Activated CD8-positive, alpha-beta T cell treated with anti-CD3 and anti-CD28 coated beads, Interleukin-2, amount 10 ng/mL, durations not matched to agents 7 days and 5 days (primary cell): ENCODE data around the gene SHKBP1. TPM values are rescaled to one million over a fixed set of nuclear protein-coding genes. Genes with fewer than 3 reads are reported as not detected.
"Not testable (repeated sequence)": the region's sequence is repeated elsewhere in the genome, so short reads cannot be mapped to it uniquely, and the experiment has no call there.

ENCODE experiments used
- ATAC-seq: fragments of 150-1000 bp; cut with Tn5 transposase; one replicate; pipeline ENCODE4 v1.10.0; 2021; ENCODE audit warnings: moderate library complexity
- CTCF ChIA-PET: fragments of 350-600 bp; sonication (Branson Sonifier 250); formaldehyde crosslinking; loops from one replicate; lab custom pipeline; 2021; ENCODE audit warnings: antibody characterized with exemption; lab: Charles Lee
- POLR2A ChIA-PET: fragments of 350-600 bp; sonication (Branson Sonifier 250); formaldehyde crosslinking; loops from one replicate; lab custom pipeline; 2021; ENCODE audit warnings: antibody characterized with exemption; lab: Charles Lee
- DNase-seq: peaks from one replicate; pipeline ENCODE4 v3.0.0-alpha.2; 2020
- H3K27ac Mint-ChIP-seq: one replicate; pipeline ENCODE4 v1.8.0; 2021; ENCODE audit warnings: mild to moderate bottlenecking, mixed read lengths
- H3K27me3 Mint-ChIP-seq: one replicate; pipeline ENCODE4 v1.8.0; 2021; ENCODE audit warnings: low read depth, mixed read lengths
- H3K36me3 Mint-ChIP-seq: one replicate; pipeline ENCODE4 v1.8.0; 2021; ENCODE audit warnings: low read depth, mixed read lengths
- H3K4me1 Mint-ChIP-seq: one replicate; pipeline ENCODE4 v1.8.0; 2021; ENCODE audit warnings: low read depth, mixed read lengths
- H3K4me3 Mint-ChIP-seq: one replicate; pipeline ENCODE4 v1.8.0; 2021; ENCODE audit warnings: mild to moderate bottlenecking, mixed read lengths
- H3K9me3 Mint-ChIP-seq: one replicate; pipeline ENCODE4 v1.8.0; 2022; ENCODE audit warnings: mixed read lengths; ENCODE audit not compliant: insufficient read depth
- total RNA-seq, 2 experiments: library from RNA; stranded (reverse); gene quantifications; one replicate each; pipeline ENCODE4 v1.2.3, GENCODE V29; 2021

The SHKBP1 gene
- total RNA-seq, 2 experiments from 2014 or later = 116 to 124 TPM

GRCh38 chr19:40588110-40588854 lies 11.6 kb downstream of the SHKBP1 start:
- CTCF ChIA-PET = no interaction called here

GRCh38 chr19:40588926-40589569 lies 12.4 kb downstream of the SHKBP1 start:
- no peaks in the 10 kb centered on the region for H3K9me3 Mint-ChIP-seq
- no peaks in the 10 kb centered on the region for H3K27me3 Mint-ChIP-seq
- DNase-seq = no peak
- peaks cover 8% of the 10 kb centered on the region for H3K4me1 Mint-ChIP-seq
- no peak overlapping the region for H3K27ac Mint-ChIP-seq
- H3K4me3 Mint-ChIP-seq = no peak overlapping the region
- CTCF ChIA-PET = no interaction called here
- ATAC-seq = no peak
- peaks cover 25% of the 10 kb centered on the region for H3K36me3 Mint-ChIP-seq
- POLR2A ChIA-PET = interaction anchor here (1.5 kb wide), 1 partner anchor 10 kb away, joined by 3 read pairs; no protein-coding TSS in a partner anchor

More at GRCh38 chr19:40588110-40588854, 11.6 kb downstream of the SHKBP1 start:
- peaks cover 6% of the 10 kb centered on the region for H3K4me1 Mint-ChIP-seq
- DNase-seq (no peak), ATAC-seq (no peak)
- H3K27ac Mint-ChIP-seq = no peak overlapping the region
- H3K4me3 Mint-ChIP-seq = no peak overlapping the region
- no peaks in the 10 kb centered on the region for H3K9me3 Mint-ChIP-seq
- peaks cover 31% of the 10 kb centered on the region for H3K36me3 Mint-ChIP-seq
- POLR2A ChIA-PET = interaction anchor here (1.5 kb wide), 1 partner anchor 10 kb away, joined by 3 read pairs; no protein-coding TSS in a partner anchor
- no peaks in the 10 kb centered on the region for H3K27me3 Mint-ChIP-seq

GRCh38 chr19:40589591-40590429 lies 13.1 kb downstream of the SHKBP1 start:
- Mint-ChIP-seq H3K4me1 (peaks cover 16% of the 10 kb centered on the region), H3K9me3 (no peaks in the 10 kb centered on the region), H3K27me3 (peaks cover 2% of the 10 kb centered on the region), H3K27ac (no peak overlapping the region), H3K36me3 (peaks cover 23% of the 10 kb centered on the region), H3K4me3 (no peak overlapping the region)
- POLR2A ChIA-PET = interaction anchor here (0.6 to 1.5 kb wide), 3 partner anchors 11 to 146 kb away, joined by 3 read pairs; partner anchors contain the start of gene LTBP4
- ATAC-seq (no peak), DNase-seq (no peak)
- CTCF ChIA-PET = interaction anchor here (1.8 kb wide), 1 partner anchor 45 kb away, joined by 5 read pairs; no protein-coding TSS in a partner anchor

GRCh38 chr19:40590464-40591265 lies 14.0 kb downstream of the SHKBP1 start:
- Mint-ChIP-seq H3K4me3 (no peak overlapping the region), H3K27ac (no peak overlapping the region), H3K27me3 (peaks cover 2% of the 10 kb centered on the region), H3K9me3 (no peaks in the 10 kb centered on the region), H3K36me3 (peaks cover 21% of the 10 kb centered on the region), H3K4me1 (peaks cover 19% of the 10 kb centered on the region)
- no peak for DNase-seq
- CTCF ChIA-PET = interaction anchor here (0.9 to 1.8 kb wide), 3 partner anchors 20 to 126 kb away, joined by 3 to 5 read pairs (median 5); no protein-coding TSS in a partner anchor
- POLR2A ChIA-PET = interaction anchor here (0.6 to 0.8 kb wide), 2 partner anchors 10 to 147 kb away, joined by 3 read pairs; partner anchors contain the start of gene LTBP4
- no peak for ATAC-seq

GRCh38 chr19:40591724-40592123 lies 15.1 kb downstream of the SHKBP1 start:
- H3K27me3 Mint-ChIP-seq, H3K4me3 Mint-ChIP-seq, POLR2A ChIA-PET, H3K9me3 Mint-ChIP-seq, H3K27ac Mint-ChIP-seq, ATAC-seq, DNase-seq: not testable (repeated sequence)
- CTCF ChIA-PET = interaction anchor here (0.9 to 1.8 kb wide), 3 partner anchors 21 to 127 kb away, joined by 3 to 5 read pairs (median 5); no protein-coding TSS in a partner anchor
- Mint-ChIP-seq H3K36me3 (peaks cover 13% of the 10 kb centered on the region), H3K4me1 (peaks cover 15% of the 10 kb centered on the region)

GRCh38 chr19:40592170-40592569 lies 15.5 kb downstream of the SHKBP1 start:
- DNase-seq (no peak), ATAC-seq (peak; percentile 62)
- no peak overlapping the region for H3K4me3 Mint-ChIP-seq
- ChIA-PET POLR2A (no interaction called here), CTCF (no interaction called here)
- H3K27ac Mint-ChIP-seq = peak overlapping the region; percentile 10
- H3K27me3 Mint-ChIP-seq = peaks cover 6% of the 10 kb centered on the region
- H3K9me3 Mint-ChIP-seq = no peaks in the 10 kb centered on the region
- peaks cover 15% of the 10 kb centered on the region for H3K4me1 Mint-ChIP-seq
- H3K36me3 Mint-ChIP-seq = peaks cover 9% of the 10 kb centered on the region

- no peak overlapping the region for H3K27ac Mint-ChIP-seq
Observed at GRCh38 chr19:40594255-40594654, 17.6 kb downstream of the SHKBP1 start.

GRCh38 chr19:40594657-40595091 lies 18.0 kb downstream of the SHKBP1 start:
- peaks cover 25% of the 10 kb centered on the region for H3K27me3 Mint-ChIP-seq
- peaks cover 2% of the 10 kb centered on the region for H3K36me3 Mint-ChIP-seq
- ChIA-PET POLR2A (interaction anchor here (0.8 to 1.2 kb wide), 2 partner anchors 15 to 162 kb away, joined by 3 to 7 read pairs; no protein-coding TSS in a partner anchor), CTCF (interaction anchor here (1.1 to 1.5 kb wide), 7 partner anchors 9 to 289 kb away, joined by 3 to 5 read pairs (median 3); no protein-coding TSS in a partner anchor)
- peaks cover 35% of the 10 kb centered on the region for H3K4me1 Mint-ChIP-seq
- no peak for DNase-seq
- ATAC-seq = peak; percentile 17
- no peak overlapping the region for H3K4me3 Mint-ChIP-seq
- no peak overlapping the region for H3K27ac Mint-ChIP-seq
- no peaks in the 10 kb centered on the region for H3K9me3 Mint-ChIP-seq

More at GRCh38 chr19:40594255-40594654, 17.6 kb downstream of the SHKBP1 start:
- ChIA-PET POLR2A (interaction anchor here (0.8 to 1.2 kb wide), 2 partner anchors 16 to 162 kb away, joined by 3 to 7 read pairs; no protein-coding TSS in a partner anchor), CTCF (interaction anchor here (0.9 to 1.5 kb wide), 7 partner anchors 11 to 289 kb away, joined by 3 to 5 read pairs (median 3); no protein-coding TSS in a partner anchor)
- Mint-ChIP-seq H3K27me3 (peaks cover 21% of the 10 kb centered on the region), H3K4me3 (no peak overlapping the region), H3K9me3 (no peaks in the 10 kb centered on the region), H3K4me1 (peaks cover 31% of the 10 kb centered on the region), H3K36me3 (peaks cover 2% of the 10 kb centered on the region)
- ATAC-seq (no peak), DNase-seq (no peak)

- peaks cover 2% of the 10 kb centered on the region for H3K36me3 Mint-ChIP-seq
- no peak overlapping the region for H3K27ac Mint-ChIP-seq
- H3K27me3 Mint-ChIP-seq = peaks cover 38% of the 10 kb centered on the region
- H3K9me3 Mint-ChIP-seq = no peaks in the 10 kb centered on the region
- no peak overlapping the region for H3K4me3 Mint-ChIP-seq
- DNase-seq (no peak), ATAC-seq (peak; percentile 7)
- POLR2A ChIA-PET = no interaction called here
- peaks cover 46% of the 10 kb centered on the region for H3K4me1 Mint-ChIP-seq
- CTCF ChIA-PET = interaction anchor here (1.0 to 2.6 kb wide), 3 partner anchors 38 to 67 kb away, joined by 3 to 9 read pairs (median 3); no protein-coding TSS in a partner anchor
Observed at GRCh38 chr19:40596608-40597328, 20.1 kb downstream of the SHKBP1 start.
